ENCODE data around the gene NXPE3. TPM values are rescaled to one million over a fixed set of nuclear protein-coding genes. Genes with fewer than 3 reads are reported as not detected.

NXPE3 gene
- total and polyA plus RNA-seq, 2 experiments from 2014 or later = 5.4 to 12.6 TPM

DNA sequence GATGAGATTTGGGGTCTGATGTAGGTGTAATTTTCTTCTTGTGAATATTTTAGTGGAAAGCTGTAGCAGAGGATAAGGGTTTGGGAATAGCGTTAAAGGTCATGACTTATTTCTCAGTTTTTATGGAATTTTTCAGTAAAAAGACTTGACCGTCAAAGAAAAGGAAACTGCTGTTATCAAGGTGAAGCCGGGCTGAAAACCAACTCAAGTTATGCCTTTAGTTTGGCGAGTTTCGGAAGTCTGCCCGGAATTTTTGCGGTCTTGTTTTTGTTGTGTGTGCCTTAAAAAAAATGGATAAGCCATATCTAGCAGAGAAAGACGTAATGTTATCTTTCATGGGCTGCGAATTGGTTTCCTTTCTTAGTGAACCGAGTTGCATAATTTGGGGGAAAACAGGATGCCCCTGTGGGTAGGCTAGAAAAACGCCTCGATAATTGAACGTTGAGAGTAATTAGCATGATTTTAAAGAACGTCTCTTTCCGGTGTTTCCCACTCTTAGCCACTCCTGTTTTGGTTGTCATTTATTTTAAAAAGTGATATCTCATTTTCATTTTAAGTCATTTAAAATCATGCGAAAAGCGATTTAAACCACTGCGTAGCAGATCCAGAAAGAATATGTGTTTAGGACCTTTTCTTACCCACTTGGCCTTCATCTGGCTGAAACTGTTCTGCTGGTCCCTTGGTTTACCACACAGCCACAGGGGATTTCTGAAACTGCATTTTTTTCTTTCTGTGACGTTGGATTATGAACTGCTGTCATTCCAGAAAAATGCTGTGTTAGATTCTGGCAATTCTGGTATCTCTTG lies 71.4 kb downstream of the NXPE3 start:
- Histone ChIP-seq H3K9me3 (ENCODE audit: low read depth) (no peaks in the 10 kb centered on the region), H3K79me2 (ENCODE audit: insufficient read depth) (peaks cover 56% of the 10 kb centered on the region), H3K36me3 (ENCODE audit: low read depth) (peaks cover 38% of the 10 kb centered on the region), H3F3A (ENCODE audit: insufficient read depth) (peaks cover 42% of the 10 kb centered on the region), H2AFZ (peak overlapping the region; percentile 20; the same call in 1 of the 2 replicates), H3K27me3 (replicated peaks; ENCODE audit: insufficient read depth) (no peaks in the 10 kb centered on the region), H3K9ac (peak overlapping the region; percentile 93), H3K4me3 (peak overlapping the region; percentile 93), H4K20me1 (ENCODE audit: insufficient read depth) (peaks cover 13% of the 10 kb centered on the region; the same call in 1 of the 2 replicates), H3K27ac (peak overlapping the region; percentile 82), H3K4me2 (ENCODE audit: unreplicated experiment) (peak overlapping the region; percentile 89), H3K4me1 (ENCODE audit: insufficient read depth) (peaks cover 26% of the 10 kb centered on the region), H3K9me2 (ENCODE audit: insufficient read depth) (no peaks in the 10 kb centered on the region)
- WGBS, 2 experiments (ENCODE audit: low coverage in 1 of 2, low lambda C conversion rate in 2 of 2, missing lambda C conversion rate in 2 of 2) = 0 to 2% methylated on average over 19 of the region's 19 CpGs
- in situ Hi-C loops (cut with MboI) = no loop called here
- DNase-seq = peak; percentile 81
- no peak for TF ChIP-seq EZH2 (IDR thresholded peaks at IDR 0.05; ENCODE audit: insufficient read depth, poor library complexity, severe bottlenecking)
- TF ChIP-seq EZH2phosphoT487 (IDR thresholded peaks at IDR 0.05; ENCODE audit: insufficient read depth, low read depth) = no peak

DNA sequence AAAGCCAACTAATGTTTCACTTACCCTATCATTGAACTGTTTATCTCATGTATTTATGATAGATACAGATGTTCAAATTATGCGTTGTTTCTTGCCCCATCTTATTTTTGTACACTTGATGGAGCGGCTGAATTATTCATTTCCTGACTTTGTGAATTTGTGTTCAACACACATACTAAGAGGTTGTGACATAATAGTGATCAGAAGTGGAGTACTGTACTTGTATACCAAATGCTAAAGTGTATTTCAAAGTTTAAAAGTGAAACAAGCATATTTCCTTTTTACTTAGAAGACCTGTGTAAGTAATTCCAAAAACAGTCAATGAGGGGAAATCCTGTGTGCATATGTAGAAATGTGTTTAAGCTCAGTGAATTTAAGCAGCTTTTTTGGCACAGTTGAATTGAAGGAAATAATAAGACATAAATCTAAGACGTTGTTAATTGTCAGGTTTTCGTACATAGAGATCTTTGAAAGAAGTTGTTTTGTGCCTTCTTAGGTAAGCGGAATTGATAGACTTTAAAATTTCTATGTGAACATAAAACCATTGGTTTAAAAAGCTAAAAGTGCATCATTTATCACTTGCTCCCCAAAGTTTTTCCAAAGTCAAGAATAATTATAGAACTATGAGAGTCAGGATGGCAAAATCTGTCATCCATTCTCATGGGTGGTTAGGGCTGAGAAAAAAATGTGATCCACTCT lies 72.2 kb downstream of the NXPE3 start:
- Histone ChIP-seq H3K27me3 (replicated peaks; ENCODE audit: insufficient read depth) (no peaks in the 10 kb centered on the region), H3K79me2 (ENCODE audit: insufficient read depth) (peaks cover 62% of the 10 kb centered on the region), H3K9me3 (ENCODE audit: low read depth) (no peaks in the 10 kb centered on the region), H4K20me1 (ENCODE audit: insufficient read depth) (peaks cover 13% of the 10 kb centered on the region; the same call in 1 of the 2 replicates), H3K4me3 (peak overlapping the region; percentile 93), H3K9me2 (ENCODE audit: insufficient read depth) (no peaks in the 10 kb centered on the region), H3K9ac (peak overlapping the region; percentile 93), H3K36me3 (ENCODE audit: low read depth) (peaks cover 44% of the 10 kb centered on the region), H2AFZ (no peak overlapping the region), H3K4me2 (ENCODE audit: unreplicated experiment) (peak overlapping the region; percentile 89), H3F3A (ENCODE audit: insufficient read depth) (peaks cover 49% of the 10 kb centered on the region), H3K4me1 (ENCODE audit: insufficient read depth) (peaks cover 26% of the 10 kb centered on the region), H3K27ac (peak overlapping the region; percentile 82)
- in situ Hi-C loops (cut with MboI) = no loop called here
- TF ChIP-seq EZH2 (IDR thresholded peaks at IDR 0.05; ENCODE audit: insufficient read depth, poor library complexity, severe bottlenecking) = no peak
- TF ChIP-seq EZH2phosphoT487 (IDR thresholded peaks at IDR 0.05; ENCODE audit: insufficient read depth, low read depth) = no peak
- 13 to 20% methylated on average over 5 of the region's 5 CpGs for WGBS, 2 experiments (ENCODE audit: low coverage in 1 of 2, low lambda C conversion rate in 2 of 2, missing lambda C conversion rate in 2 of 2)
- DNase-seq = peak; percentile 49

- Histone ChIP-seq H2AFZ (no peak overlapping the region), H3K4me1 (ENCODE audit: insufficient read depth) (peaks cover 26% of the 10 kb centered on the region), H3F3A (ENCODE audit: insufficient read depth) (peaks cover 58% of the 10 kb centered on the region), H3K27me3 (replicated peaks; ENCODE audit: insufficient read depth) (no peaks in the 10 kb centered on the region), H3K4me2 (ENCODE audit: unreplicated experiment) (peak overlapping the region; percentile 89), H3K4me3 (peak overlapping the region; percentile 93), H3K9ac (peak overlapping the region; percentile 93), H4K20me1 (ENCODE audit: insufficient read depth) (peaks cover 13% of the 10 kb centered on the region; the same call in 1 of the 2 replicates), H3K9me3 (ENCODE audit: low read depth) (no peaks in the 10 kb centered on the region), H3K79me2 (ENCODE audit: insufficient read depth) (peaks cover 70% of the 10 kb centered on the region), H3K27ac (0 out of 2 replicates have a peak overlapping the region, but pooled peaks have one; percentile 82), H3K9me2 (ENCODE audit: insufficient read depth) (no peaks in the 10 kb centered on the region), H3K36me3 (ENCODE audit: low read depth) (peaks cover 53% of the 10 kb centered on the region)
- DNase-seq = no peak
- in situ Hi-C loops (cut with MboI) = no loop called here
- WGBS, 2 experiments (ENCODE audit: low coverage in 1 of 2, low lambda C conversion rate in 2 of 2, missing lambda C conversion rate in 2 of 2) = 54 to 60% methylated on average over 6 of the region's 6 CpGs
- TF ChIP-seq EZH2 (IDR thresholded peaks at IDR 0.05; ENCODE audit: insufficient read depth, poor library complexity, severe bottlenecking) (no peak), EZH2phosphoT487 (IDR thresholded peaks at IDR 0.05; ENCODE audit: insufficient read depth, low read depth) (no peak)
Measured at GRCh38 chr3:101851850-101852714, 73.1 kb downstream of the NXPE3 start.

All from GM23248 (cell line).